AG04450 (cell line): ENCODE data around the gene OR13D1. TPM values are rescaled to one million over a fixed set of nuclear protein-coding genes. Genes with fewer than 3 reads are reported as not detected.
"Not testable (repeated sequence)": the region's sequence is repeated elsewhere in the genome, so short reads cannot be mapped to it uniquely, and the experiment has no call there.

Experiments
- CTCF ChIA-PET: fragments of 300-600, 350-600 bp; formaldehyde crosslinking; extraction: SDS; loops from one replicate; lab custom pipeline; 2022; ENCODE audit warnings: antibody characterized with exemption, inconsistent platforms; lab: Charles Lee
- POLR2A ChIA-PET: fragments of 350-600 bp; formaldehyde crosslinking; extraction: SDS; loops from one replicate; lab custom pipeline; 2021; ENCODE audit warnings: antibody characterized with exemption, inconsistent platforms; lab: Yijun Ruan, JAX
- DNase-seq: peaks from one replicate; pipeline ENCODE4 v3.0.0-alpha.2; 2011; ENCODE audit warnings: low read depth, low spot score
- H3K27ac ChIP-seq: one replicate; pipeline ENCODE4 v1.5.1; 2012; ENCODE audit warnings: low read depth, low read length, control low read depth
- H3K27me3 ChIP-seq: one replicate; pipeline ENCODE4 v1.6.0; 2012; ENCODE audit warnings: low read length; ENCODE audit not compliant: control insufficient read depth, insufficient read depth
- H3K4me3 ChIP-seq: 2 replicates; pipeline ENCODE4 v1.5.1; 2011; ENCODE audit warnings: mild to moderate bottlenecking, low read depth, low read length, control low read depth
- H3K9me3 ChIP-seq: 2 replicates; pipeline ENCODE4 v1.5.1; 2012; ENCODE audit warnings: low read length; ENCODE audit not compliant: control insufficient read depth, insufficient read depth
- polyA plus RNA-seq: library from polyadenylated mRNA; depleted of rRNA; stranded (reverse); fragments of >200 nt; gene quantifications from 2 replicates; pipeline ENCODE4 v1.2.3, GENCODE V29; 2011
- TF ChIP-seq, protein P1 (sequence below): IDR thresholded peaks from 2 replicates; pipeline ENCODE4 v1.5.1; 2011; ENCODE audit warnings: low read depth, low read length, control low read depth, inconsistent platforms

Gene OR13D1
- polyA plus RNA-seq, 1 experiment: not detected

- POLR2A ChIA-PET: no interaction called here
Measured at GRCh38 chr9:104700306-104700705, 6.0 kb downstream of the OR13D1 start.

GRCh38 chr9:104708737-104709136 lies 14.4 kb downstream of the OR13D1 start:
- H3K4me3 ChIP-seq, H3K9me3 ChIP-seq, DNase-seq, CTCF ChIA-PET, H3K27ac ChIP-seq, POLR2A ChIA-PET, H3K27me3 ChIP-seq: not testable (repeated sequence)

More at GRCh38 chr9:104700306-104700705, 6.0 kb downstream of the OR13D1 start:
- CTCF ChIA-PET: no interaction called here
- H3K27me3 ChIP-seq: no peaks in the 10 kb centered on the region
- no peak for DNase-seq
- TF ChIP-seq, protein P1, sequence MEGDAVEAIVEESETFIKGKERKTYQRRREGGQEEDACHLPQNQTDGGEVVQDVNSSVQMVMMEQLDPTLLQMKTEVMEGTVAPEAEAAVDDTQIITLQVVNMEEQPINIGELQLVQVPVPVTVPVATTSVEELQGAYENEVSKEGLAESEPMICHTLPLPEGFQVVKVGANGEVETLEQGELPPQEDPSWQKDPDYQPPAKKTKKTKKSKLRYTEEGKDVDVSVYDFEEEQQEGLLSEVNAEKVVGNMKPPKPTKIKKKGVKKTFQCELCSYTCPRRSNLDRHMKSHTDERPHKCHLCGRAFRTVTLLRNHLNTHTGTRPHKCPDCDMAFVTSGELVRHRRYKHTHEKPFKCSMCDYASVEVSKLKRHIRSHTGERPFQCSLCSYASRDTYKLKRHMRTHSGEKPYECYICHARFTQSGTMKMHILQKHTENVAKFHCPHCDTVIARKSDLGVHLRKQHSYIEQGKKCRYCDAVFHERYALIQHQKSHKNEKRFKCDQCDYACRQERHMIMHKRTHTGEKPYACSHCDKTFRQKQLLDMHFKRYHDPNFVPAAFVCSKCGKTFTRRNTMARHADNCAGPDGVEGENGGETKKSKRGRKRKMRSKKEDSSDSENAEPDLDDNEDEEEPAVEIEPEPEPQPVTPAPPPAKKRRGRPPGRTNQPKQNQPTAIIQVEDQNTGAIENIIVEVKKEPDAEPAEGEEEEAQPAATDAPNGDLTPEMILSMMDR: no peak
- no peaks in the 10 kb centered on the region for H3K9me3 ChIP-seq
- no peak overlapping the region for H3K4me3 ChIP-seq
- H3K27ac ChIP-seq: no peak overlapping the region

DNA sequence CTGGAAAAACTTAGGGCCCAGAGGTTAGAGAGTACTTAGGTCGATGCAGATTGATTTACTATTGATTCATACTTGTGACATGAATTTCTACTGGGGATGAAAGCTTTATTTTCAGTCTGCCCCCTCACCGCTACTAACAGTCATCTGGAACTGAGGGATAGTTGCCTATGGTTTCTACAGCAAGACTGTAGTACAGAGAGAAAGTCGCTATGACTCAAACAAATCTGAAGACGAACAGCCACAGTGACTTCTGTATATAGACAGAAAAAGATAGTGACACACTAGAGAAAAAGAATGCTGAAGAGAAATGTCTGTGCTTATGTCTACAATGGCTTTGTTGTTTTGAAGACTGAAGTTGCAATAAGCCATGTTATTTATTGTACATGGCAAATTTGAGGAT lies 17.3 kb downstream of the OR13D1 start:
- POLR2A ChIA-PET: no interaction called here

GRCh38 chr9:104725014-104725413 lies 30.7 kb downstream of the OR13D1 start:
- Histone ChIP-seq H3K27ac (no peak overlapping the region), H3K27me3 (no peaks in the 10 kb centered on the region), H3K4me3 (no peak overlapping the region), H3K9me3 (no peaks in the 10 kb centered on the region)
- TF ChIP-seq, protein P1: no peak
- POLR2A ChIA-PET: no interaction called here
- CTCF ChIA-PET: no interaction called here
- no peak for DNase-seq

More for the DNA sequence above, 17.3 kb downstream of the OR13D1 start:
- TF ChIP-seq, protein P1: no peak
- Histone ChIP-seq H3K9me3 (no peaks in the 10 kb centered on the region), H3K27me3 (no peaks in the 10 kb centered on the region), H3K4me3 (no peak overlapping the region), H3K27ac (no peak overlapping the region)
- no peak for DNase-seq
- CTCF ChIA-PET: no interaction called here

DNA sequence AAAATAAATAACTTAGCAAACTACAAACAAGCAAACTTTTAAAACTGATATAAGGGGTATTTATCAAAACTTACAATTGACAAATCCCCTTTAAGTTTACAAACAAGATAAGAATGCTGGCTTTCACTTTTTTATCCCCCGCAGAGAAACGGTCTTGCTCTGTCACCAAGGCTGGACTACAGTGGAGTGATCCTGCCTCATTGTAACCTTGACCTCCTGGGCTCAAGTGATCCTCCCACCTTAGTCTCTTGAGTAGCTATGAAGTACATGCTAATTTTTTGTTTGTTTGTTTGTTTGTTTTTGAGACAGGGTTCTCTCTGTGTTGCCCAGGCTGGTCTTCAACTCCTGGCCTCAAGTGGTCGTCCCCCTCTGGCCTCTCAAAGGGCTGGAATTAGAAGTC lies 44.1 kb downstream of the OR13D1 start:
- Histone ChIP-seq H3K27ac (no peak overlapping the region), H3K9me3 (no peaks in the 10 kb centered on the region), H3K4me3 (no peak overlapping the region), H3K27me3 (no peaks in the 10 kb centered on the region)
- no peak for DNase-seq
- POLR2A ChIA-PET: no interaction called here
- TF ChIP-seq, protein P1: no peak
- CTCF ChIA-PET: no interaction called here

GRCh38 chr9:104740621-104741020 lies 46.3 kb downstream of the OR13D1 start:
- CTCF ChIA-PET: no interaction called here
- Histone ChIP-seq H3K4me3 (no peak overlapping the region), H3K27me3 (no peaks in the 10 kb centered on the region), H3K9me3 (no peaks in the 10 kb centered on the region), H3K27ac (no peak overlapping the region)
- TF ChIP-seq, protein P1: no peak
- POLR2A ChIA-PET: no interaction called here
- DNase-seq: no peak
